Pancreas (tissue), 10 donors: Measurements from ENCODE around the gene CTIF. TPM values are rescaled to one million over a fixed set of nuclear protein-coding genes. Genes with fewer than 3 reads are reported as not detected.

Experiments
- ATAC-seq, 4 donors: fragments of 200-7000 bp; cut with Tn5 transposase; one replicate each; pipeline versions ENCODE4 v1.8.0 to v1.9.1; 2020; ENCODE audit warnings: mild to moderate bottlenecking in 4 of 4, moderate library complexity in 4 of 4
- DNase-seq, 6 donors: peaks; one replicate each; pipeline ENCODE4 v3.0.0-alpha.2; 2020
- FAIRE-seq: peaks from 2 replicates; lab custom pipeline; 2012; peaks lifted over from hg19 to GRCh38; lab: Jason Lieb, UNC
- H3K27ac ChIP-seq, 4 donors: fragments of 200-600 bp; sonication (generic); 1 replicate in 3 of 4; 2 replicates in 1 of 4; pipeline versions ENCODE4 v1.5.0 to v1.8.0; 2020
- H3K27me3 ChIP-seq, 4 donors: fragments of 200-600 bp; one replicate each; pipeline ENCODE4 v1.8.0; 2021
- H3K36me3 ChIP-seq, 3 donors: fragments of 200-600 bp; sonication (generic) in 1 of 3; one replicate each; pipeline versions ENCODE4 v1.5.0 to v1.8.0; 2020 to 2021
- H3K4me1 ChIP-seq, 3 donors: fragments of 200-600 bp; one replicate each; pipeline ENCODE4 v1.8.0; 2021
- H3K4me3 ChIP-seq, 4 donors: fragments of 200-600 bp; sonication (generic) in 2 of 4; one replicate each; pipeline versions ENCODE4 v1.5.0 to v1.8.0; 2020 to 2021
- H3K9me3 ChIP-seq, 4 donors: fragments of 200-600 bp; one replicate each; pipeline ENCODE4 v1.8.0; 2021
- WGBS, 2 donors: extraction: QIAGEN DNeasy Blood & Tissue Kit; methylation state at CpG; one replicate each; pipeline ENCODE4 v1.1.7; 2013; 5-methylcytosine and 5-hydroxymethylcytosine counted together
- intact Hi-C, 3 donors: fragments of 100-400 bp; cut with DNase I; formaldehyde crosslinking; loops; one replicate each; pipeline versions ENCODE4 v1.11.1 to v1.14.2; 2022
- polyA plus RNA-seq, 2 donors: library from polyadenylated mRNA; stranded (reverse); fragments of 200-250 nt; gene quantifications; one replicate each; pipeline ENCODE4 v1.2.3, GENCODE V29; 2013
- total RNA-seq, 6 donors: library from RNA; stranded (reverse); fragmentation: NEBNext Ultra II Directional in 4 of 6; extraction: Animal tissue kit (Norgen Biotek cat#: 25700) in 4 of 6; gene quantifications; one replicate each; pipeline versions ENCODE4 v1.2.1 to v1.2.4, GENCODE V29; 2021 to 2023
- TF ChIP-seq, protein P1 (sequence below), 4 donors: fragments of 200-600 bp; sonication (generic) in 3 of 4; IDR thresholded peaks; one replicate each; pipeline versions ENCODE4 v1.5.0 to v1.8.0; 2021; ENCODE audit warnings: antibody characterized with exemption in 4 of 4
- donor health status: healthy with polysubstance abuse.
- donor health status: DM: no; HTN: no; CAD: no; lungs with moderate emphysema.
- donor health status: DM: no; HTN: no; CAD: no.
- donor health status: control.
- donor health status: control.
- donor health status: Bipolar disorder and iron deficiency.
- donor health status: DM: yes; HTN: yes; CAD: no.
- donor health status: DM: no; HTN: no; CAD: no.
- donor health status: DM: no; HTN: no; CAD: no.
- donor health status: DM: yes; HTN: yes; CAD: no.

The CTIF gene
- total and polyA plus RNA-seq, 8 donors, result 15.1 to 27.4 (median 16.7) TPM

DNA sequence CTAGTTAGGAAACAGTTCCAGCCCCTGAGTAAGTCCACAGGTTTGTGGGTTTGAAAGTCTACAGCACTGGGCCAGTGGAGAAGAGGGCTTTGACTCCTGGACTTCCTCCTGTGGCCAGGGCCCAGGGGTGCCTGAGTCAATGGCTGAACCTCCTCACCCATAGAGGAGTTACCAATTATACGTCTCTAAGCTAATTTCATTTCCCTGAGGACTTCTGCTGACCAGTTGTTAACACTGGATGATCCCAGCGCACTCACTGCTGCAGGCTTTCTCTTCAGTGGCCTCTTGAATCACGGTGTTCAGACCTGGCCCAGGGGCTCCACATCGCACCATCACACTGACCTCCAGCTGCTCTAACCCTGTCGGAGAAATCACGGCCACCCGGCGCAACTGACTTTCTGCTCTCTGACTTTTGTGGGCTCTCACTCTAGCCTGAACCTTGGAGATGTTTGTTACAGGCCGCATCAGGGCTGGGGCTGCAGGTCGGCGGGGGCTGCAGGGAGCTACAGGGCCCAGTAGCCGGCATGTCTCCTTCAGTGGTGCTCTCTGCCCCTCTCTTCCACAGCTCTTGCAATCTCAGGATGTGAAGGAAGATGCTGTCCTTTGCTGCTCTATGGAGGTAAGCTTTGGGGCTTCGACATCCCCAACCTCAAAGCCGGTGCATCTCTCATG lies 318.3 kb downstream of the CTIF start:
- H3K36me3 ChIP-seq, result no peaks in the 10 kb centered on the region
- H3K27me3 ChIP-seq, result no peaks in the 10 kb centered on the region
- TF ChIP-seq, protein P1, sequence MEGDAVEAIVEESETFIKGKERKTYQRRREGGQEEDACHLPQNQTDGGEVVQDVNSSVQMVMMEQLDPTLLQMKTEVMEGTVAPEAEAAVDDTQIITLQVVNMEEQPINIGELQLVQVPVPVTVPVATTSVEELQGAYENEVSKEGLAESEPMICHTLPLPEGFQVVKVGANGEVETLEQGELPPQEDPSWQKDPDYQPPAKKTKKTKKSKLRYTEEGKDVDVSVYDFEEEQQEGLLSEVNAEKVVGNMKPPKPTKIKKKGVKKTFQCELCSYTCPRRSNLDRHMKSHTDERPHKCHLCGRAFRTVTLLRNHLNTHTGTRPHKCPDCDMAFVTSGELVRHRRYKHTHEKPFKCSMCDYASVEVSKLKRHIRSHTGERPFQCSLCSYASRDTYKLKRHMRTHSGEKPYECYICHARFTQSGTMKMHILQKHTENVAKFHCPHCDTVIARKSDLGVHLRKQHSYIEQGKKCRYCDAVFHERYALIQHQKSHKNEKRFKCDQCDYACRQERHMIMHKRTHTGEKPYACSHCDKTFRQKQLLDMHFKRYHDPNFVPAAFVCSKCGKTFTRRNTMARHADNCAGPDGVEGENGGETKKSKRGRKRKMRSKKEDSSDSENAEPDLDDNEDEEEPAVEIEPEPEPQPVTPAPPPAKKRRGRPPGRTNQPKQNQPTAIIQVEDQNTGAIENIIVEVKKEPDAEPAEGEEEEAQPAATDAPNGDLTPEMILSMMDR (IDR thresholded peaks at IDR 0.05), result no peak
- no peak for ATAC-seq
- no peaks in the 10 kb centered on the region for H3K4me1 ChIP-seq
- no peak overlapping the region for H3K27ac ChIP-seq
- no peak overlapping the region for H3K4me3 ChIP-seq
- intact Hi-C loops, result no loop called here
- no peaks in the 10 kb centered on the region for H3K9me3 ChIP-seq
- 96 to 97% methylated on average over 14 of the region's 14 CpGs for WGBS, 2 donors
- no peak for DNase-seq
- FAIRE-seq, result no peak

DNA sequence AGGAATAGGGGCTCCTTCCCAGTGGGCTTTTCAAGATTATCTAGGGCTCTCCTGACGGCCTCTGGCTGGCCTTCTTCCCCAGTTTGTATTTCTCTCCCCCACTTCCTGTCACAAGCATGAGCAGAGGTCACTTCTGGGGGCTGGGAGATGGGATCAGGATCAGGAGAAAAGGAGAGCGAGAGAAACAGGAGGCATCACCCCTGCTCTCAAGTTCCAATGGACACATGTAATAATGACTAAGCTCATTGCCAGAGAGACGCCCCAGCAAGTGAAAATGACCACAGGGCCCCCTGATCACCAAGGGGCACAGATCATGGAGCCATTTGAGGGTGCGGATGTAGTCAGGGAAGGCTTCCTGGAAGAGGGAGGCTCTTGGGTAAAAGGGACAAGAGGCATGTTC lies 319.8 kb downstream of the CTIF start:
- H3K4me3 ChIP-seq, result no peak overlapping the region
- no peak for ATAC-seq
- TF ChIP-seq, protein P1 (IDR thresholded peaks at IDR 0.05), result no peak
- intact Hi-C loops, result no loop called here
- no peaks in the 10 kb centered on the region for H3K9me3 ChIP-seq
- H3K4me1 ChIP-seq, result no peaks in the 10 kb centered on the region
- DNase-seq, result no peak
- H3K27ac ChIP-seq, result no peak overlapping the region
- H3K27me3 ChIP-seq, result no peaks in the 10 kb centered on the region
- no peak for FAIRE-seq
- H3K36me3 ChIP-seq, result no peaks in the 10 kb centered on the region
- WGBS, 2 donors, result 91 to 95% methylated on average over 4 of the region's 4 CpGs

DNA sequence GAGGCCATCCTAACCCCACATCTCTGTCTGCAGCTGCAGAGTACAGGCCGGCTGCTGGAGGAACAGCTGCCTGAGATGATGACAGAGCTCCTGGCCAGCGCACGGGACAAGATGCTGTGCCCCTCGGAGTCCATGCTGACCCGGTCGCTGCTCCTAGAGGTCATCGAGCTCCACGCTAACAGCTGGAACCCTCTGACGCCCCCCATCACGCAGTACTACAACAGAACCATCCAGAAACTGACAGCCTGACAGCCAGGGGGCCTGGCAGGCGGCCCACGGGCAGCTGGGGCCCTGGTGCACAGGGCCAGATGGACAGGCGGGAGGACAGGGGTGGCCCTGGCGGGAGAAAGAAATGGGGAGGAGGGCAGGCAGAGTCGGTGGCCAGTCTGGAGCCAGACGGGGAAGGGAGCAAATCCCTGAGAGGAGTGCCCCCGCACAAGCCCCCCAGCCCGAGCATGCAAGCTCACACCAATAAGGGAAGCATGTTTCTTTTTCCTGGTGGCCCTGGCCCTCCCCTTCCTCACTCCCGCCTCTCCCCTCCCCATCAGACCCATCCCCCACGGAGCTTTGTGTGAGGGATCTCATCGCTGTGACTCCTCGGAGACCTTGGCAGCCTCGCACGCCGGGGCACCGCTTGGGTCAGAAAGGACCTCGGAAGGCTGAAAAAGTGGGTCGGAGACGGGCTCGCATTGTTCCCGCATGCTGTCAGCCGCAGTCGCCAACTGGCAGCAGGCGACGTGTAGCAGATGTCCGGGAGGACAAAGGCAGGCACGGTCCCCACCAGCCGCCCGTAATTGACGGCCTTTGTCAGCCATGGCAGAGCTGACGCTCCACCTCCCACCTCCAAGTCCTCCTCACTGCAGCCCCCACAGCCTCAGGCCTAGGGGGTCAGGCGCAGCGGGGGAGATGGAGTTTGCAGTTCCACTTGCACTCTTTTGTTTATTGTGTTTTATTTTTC lies 320.8 kb downstream of the CTIF start:
- no peak overlapping the region for H3K27ac ChIP-seq
- WGBS, 2 donors, result 87 to 92% methylated on average over 43 of the region's 43 CpGs
- no peaks in the 10 kb centered on the region for H3K9me3 ChIP-seq
- no peaks in the 10 kb centered on the region for H3K4me1 ChIP-seq
- TF ChIP-seq, protein P1 (IDR thresholded peaks at IDR 0.05), result no peak
- H3K4me3 ChIP-seq, result no peak overlapping the region
- ATAC-seq (no peak), DNase-seq (peak in 3 of 6 donors; percentile 11 to 55 (median 51)), FAIRE-seq (no peak)
- H3K36me3 ChIP-seq, result no peaks in the 10 kb centered on the region
- intact Hi-C loops, result no loop called here
- H3K27me3 ChIP-seq, result no peaks in the 10 kb centered on the region

DNA sequence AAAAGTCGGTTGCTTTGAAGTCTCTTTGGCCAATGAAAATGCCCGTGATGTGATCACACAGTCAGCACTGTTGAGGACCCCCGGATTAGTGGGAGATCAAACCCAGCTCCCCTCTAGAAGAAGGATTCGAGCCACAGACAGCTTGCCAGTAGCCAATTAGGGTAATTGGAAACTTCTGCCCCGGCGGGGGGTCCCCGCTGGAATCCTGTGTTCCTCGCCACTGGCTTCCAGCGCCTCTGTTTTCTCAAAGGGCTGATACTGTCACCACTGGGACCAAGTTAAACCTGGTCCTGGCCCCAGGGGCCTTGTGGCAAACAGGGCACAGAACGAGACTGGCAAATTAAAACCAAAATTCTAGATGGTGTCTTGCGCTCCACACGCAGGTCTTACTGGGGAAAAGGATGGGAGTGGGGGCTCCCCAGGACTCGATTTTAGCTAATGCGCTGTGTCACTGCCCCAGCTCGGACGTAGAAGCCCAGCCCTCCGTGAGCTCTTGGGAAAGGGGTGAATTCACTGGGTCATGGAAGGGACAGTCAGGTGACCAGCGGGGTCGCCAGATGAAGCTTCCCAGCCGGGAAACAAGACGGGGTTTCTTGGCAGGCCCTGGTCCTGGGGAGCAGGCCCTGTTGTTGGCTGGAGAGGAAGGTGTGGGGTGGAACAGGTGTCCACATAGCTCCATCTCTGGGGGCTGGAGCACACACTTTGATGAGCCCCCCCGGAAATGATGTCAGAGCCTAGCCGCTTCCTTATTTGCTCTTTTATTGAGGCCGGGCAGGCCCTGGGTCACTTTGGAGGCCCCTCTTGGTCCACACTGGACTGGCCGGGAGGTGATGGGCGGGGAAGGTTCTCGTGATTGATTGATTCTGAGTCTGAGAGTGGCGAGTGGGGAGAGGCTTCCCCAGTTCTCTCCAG lies 321.7 kb downstream of the CTIF start:
- ATAC-seq (no peak), DNase-seq (peak in 2 of 6 donors; percentile 29 to 30), FAIRE-seq (no peak)
- no peak overlapping the region for H3K27ac ChIP-seq
- H3K4me3 ChIP-seq, result no peak overlapping the region
- no peaks in the 10 kb centered on the region for H3K36me3 ChIP-seq
- intact Hi-C loops, result no loop called here
- H3K27me3 ChIP-seq, result no peaks in the 10 kb centered on the region
- H3K4me1 ChIP-seq, result no peaks in the 10 kb centered on the region
- WGBS, 2 donors, result 91% methylated on average over 28 of the region's 28 CpGs
- H3K9me3 ChIP-seq, result no peaks in the 10 kb centered on the region
- TF ChIP-seq, protein P1 (IDR thresholded peaks at IDR 0.05), result no peak
